HepG2 (cell line): ENCODE data around the gene ACYP2. TPM values are rescaled to one million over a fixed set of nuclear protein-coding genes. Genes with fewer than 3 reads are reported as not detected.

Source experiments
- HCFC1 ChIP-seq: fragments of 150-350 bp; IDR thresholded peaks from 2 replicates; pipeline ENCODE4 v1.6.1; 2014; ENCODE audit warnings: low read depth, low read length
- NCOA2 ChIP-seq: sonication (generic); formaldehyde crosslinking; IDR thresholded peaks from 2 replicates; pipeline ENCODE4 v1.8.0; 2022; ENCODE audit warnings: inconsistent platforms
- PHF21A ChIP-seq: sonication (generic); formaldehyde crosslinking; IDR thresholded peaks from 2 replicates; pipeline ENCODE4 v1.5.0; 2020; ENCODE audit warnings: mild to moderate bottlenecking, missing genetic modification reagents
- RAD21 ChIP-seq: fragments of 450-650 bp; formaldehyde crosslinking; IDR thresholded peaks from 2 replicates; pipeline ENCODE4 v1.5.0; 2020; ENCODE audit warnings: mild to moderate bottlenecking
- RFXAP ChIP-seq: sonication (generic); formaldehyde crosslinking; IDR thresholded peaks from 2 replicates; pipeline ENCODE4 v1.4.0; 2020; ENCODE audit warnings: missing genetic modification reagents, borderline replicate concordance
- RXRB ChIP-seq: IDR thresholded peaks from 2 replicates; pipeline ENCODE4 v1.6.1; 2016; ENCODE audit warnings: borderline replicate concordance, missing genetic modification reagents, missing compliant biosample characterization
- SMAD3 ChIP-seq: sonication (generic); formaldehyde crosslinking; IDR thresholded peaks from 2 replicates; pipeline ENCODE4 v1.4.0; 2020; ENCODE audit warnings: missing genetic modification reagents
- SMC3 ChIP-seq: IDR thresholded peaks from 2 replicates; pipeline ENCODE4 v1.6.1; 2011; ENCODE audit warnings: low read length, improper control_type of control experiment
- TBX3 ChIP-seq: fragments of 450-650 bp; IDR thresholded peaks from 2 replicates; pipeline ENCODE4 v1.6.1; 2017; ENCODE audit warnings: antibody characterized with exemption, mild to moderate bottlenecking, inconsistent platforms, borderline replicate concordance
- TFDP1 ChIP-seq: IDR thresholded peaks from 2 replicates; pipeline ENCODE4 v1.6.1; 2016; ENCODE audit warnings: missing compliant biosample characterization, missing genetic modification reagents, borderline replicate concordance
- ZBTB7A ChIP-seq: sonication (generic); formaldehyde crosslinking; IDR thresholded peaks from 2 replicates; pipeline ENCODE4 v1.8.0; 2022; ENCODE audit warnings: mild to moderate bottlenecking, missing genetic modification reagents
- ZNF276 ChIP-seq: sonication (generic); formaldehyde crosslinking; IDR thresholded peaks from 2 replicates; pipeline ENCODE4 v1.4.0; 2020; ENCODE audit warnings: mild to moderate bottlenecking, low read depth, missing genetic modification reagents
- ZNF280D ChIP-seq: sonication (generic); formaldehyde crosslinking; IDR thresholded peaks from 2 replicates; pipeline ENCODE4 v1.5.1; 2020; ENCODE audit warnings: mild to moderate bottlenecking, missing genetic modification reagents
- ZNF333 ChIP-seq: sonication (generic); formaldehyde crosslinking; IDR thresholded peaks from 2 replicates; pipeline ENCODE4 v1.4.0; 2020; ENCODE audit warnings: mild to moderate bottlenecking, missing genetic modification reagents, borderline replicate concordance
- ZNF354B ChIP-seq: sonication (generic); formaldehyde crosslinking; IDR thresholded peaks from 2 replicates; pipeline ENCODE4 v1.8.0; 2022; ENCODE audit warnings: mild to moderate bottlenecking, missing genetic modification reagents
- ZNF646 ChIP-seq: sonication (generic); formaldehyde crosslinking; IDR thresholded peaks from 2 replicates; pipeline ENCODE4 v1.9.0; 2021; ENCODE audit warnings: mild to moderate bottlenecking, missing genetic modification reagents
- polyA plus RNA-seq, 8 experiments: library from polyadenylated mRNA; depleted of rRNA in 3 of 8; stranded (reverse) in 7 of 8; unstranded in 1 of 8; fragments of >200 nt; fragmentation: Illumina TruSeq in 4 of 8; extraction: Trizol in 4 of 8; gene quantifications; 2 replicates each; pipeline versions ENCODE4 v1.2.1 to v1.2.3, GENCODE V29; 2011 to 2016; ENCODE audit warnings: low read depth in 4 of 8, missing spikeins in 1 of 8, mixed read lengths in 1 of 8; ENCODE audit not compliant: insufficient read depth in 1 of 8
- total RNA-seq, 5 experiments: library from RNA; depleted of rRNA; stranded (reverse); fragments of >200 nt; fragmentation: Illumina TruSeq; extraction: Trizol; gene quantifications; 2 replicates each; pipeline ENCODE4 v1.2.3, GENCODE V29; 2016; ENCODE audit warnings: low read depth in 1 of 5

ACYP2 gene
- total and polyA plus RNA-seq, 2 of the 13 experiments (the other 11 are each of a cell fraction or from before 2014, with no cell fraction given) = 12.3 to 12.7 TPM

- TF ChIP-seq HCFC1 = no peak
- TF ChIP-seq RAD21 = no peak
- peak; percentile 47; the same call in 1 of the 2 replicates for TF ChIP-seq TBX3
- no peak for TF ChIP-seq ZBTB7A (CRISPR knock-in tag)
- TF ChIP-seq ZNF646 (CRISPR knock-in tag) = peak; percentile 92
- TF ChIP-seq RXRB = no peak
- peak; percentile 42; the same call in 1 of the 2 replicates for TF ChIP-seq ZNF354B (CRISPR knock-in tag)
- TF ChIP-seq RFXAP = no peak
- TF ChIP-seq PHF21A (CRISPR knock-in tag) = no peak
- TF ChIP-seq TFDP1 (CRISPR knock-in tag) = no peak
- TF ChIP-seq ZNF280D (CRISPR knock-in tag) = 0 out of 2 replicates have a peak, but pooled peaks have one; percentile 5
- TF ChIP-seq SMAD3 (CRISPR knock-in tag) = no peak
- TF ChIP-seq SMC3 = 0 out of 2 replicates have a peak, but pooled peaks have one; percentile 1
- TF ChIP-seq ZNF276 (CRISPR knock-in tag) = no peak
- TF ChIP-seq ZNF333 (CRISPR knock-in tag) = no peak
- TF ChIP-seq NCOA2 (CRISPR knock-in tag) = no peak
These were observed 214.2 kb downstream of the ACYP2 start (continued) for GRCh38 chr2:54329482-54330161.
